Measurements from ENCODE around the gene UVRAG.
"Not testable (repeated sequence)": the region's sequence is repeated elsewhere in the genome, so short reads cannot be mapped to it uniquely, and the experiment has no call there.

UVRAG gene

DNA sequence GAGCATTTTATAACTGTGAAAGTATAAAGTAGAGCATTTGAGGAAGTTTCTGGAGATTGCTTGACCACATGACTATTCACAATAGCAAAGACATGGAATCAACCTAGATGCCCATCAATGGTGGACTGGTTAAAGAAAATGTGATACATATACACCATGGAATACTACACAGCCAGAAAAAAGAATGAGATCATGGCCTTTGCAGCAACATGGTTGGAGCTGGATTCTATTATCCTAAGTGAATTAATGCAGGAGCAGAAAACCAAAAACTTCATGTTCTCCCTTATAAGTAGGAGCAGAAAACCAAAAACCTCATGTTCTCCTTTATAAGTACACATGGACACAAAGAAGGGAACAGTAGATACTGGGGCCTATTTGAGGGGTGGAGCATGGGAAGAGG, 30.3 kb downstream of the UVRAG start:
- DNase-seq (ENCODE audit: low read depth), result no peak

DNA sequence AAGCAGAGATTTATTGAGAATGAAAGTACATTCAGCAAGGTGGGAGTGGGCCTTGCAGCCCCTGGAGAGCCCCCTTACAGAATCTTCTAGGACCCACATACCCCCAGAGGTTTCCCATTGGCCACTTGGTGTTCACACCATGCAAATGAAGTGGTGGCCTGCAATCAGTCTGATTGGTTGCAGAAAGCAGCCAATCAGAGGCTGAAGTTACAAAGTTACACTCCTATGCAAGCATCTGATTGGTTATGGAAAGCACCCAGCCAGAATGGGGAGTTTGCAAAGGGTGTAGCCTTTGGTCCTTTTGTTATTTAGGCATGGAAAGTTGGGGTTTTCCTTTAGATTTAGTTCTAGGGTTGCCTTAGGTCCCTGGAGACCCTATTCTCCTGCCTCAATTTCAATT, 34.9 kb downstream of the UVRAG start:
- DNase-seq (ENCODE audit: low read depth), result no peak

DNA sequence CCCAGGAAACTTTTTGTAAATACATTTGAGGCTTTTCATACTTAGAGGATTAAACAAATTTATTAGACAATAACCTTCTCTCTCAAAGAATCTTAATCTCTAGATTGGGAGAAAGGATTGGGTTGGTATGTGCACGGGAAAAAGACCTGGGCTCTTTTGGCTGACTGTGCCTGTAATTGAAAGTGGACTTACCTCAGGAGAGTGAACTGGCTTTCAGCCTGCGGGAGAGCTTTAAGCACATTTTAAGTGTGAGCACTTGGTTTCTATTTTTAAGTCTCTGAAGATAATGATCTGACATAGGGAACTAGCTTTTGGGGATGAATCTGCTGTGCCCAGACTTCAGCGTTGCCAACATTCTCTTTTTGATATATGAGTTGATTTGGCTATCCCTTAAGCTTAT, 35.8 kb downstream of the UVRAG start:
- no peak for DNase-seq (ENCODE audit: low read depth)

DNA sequence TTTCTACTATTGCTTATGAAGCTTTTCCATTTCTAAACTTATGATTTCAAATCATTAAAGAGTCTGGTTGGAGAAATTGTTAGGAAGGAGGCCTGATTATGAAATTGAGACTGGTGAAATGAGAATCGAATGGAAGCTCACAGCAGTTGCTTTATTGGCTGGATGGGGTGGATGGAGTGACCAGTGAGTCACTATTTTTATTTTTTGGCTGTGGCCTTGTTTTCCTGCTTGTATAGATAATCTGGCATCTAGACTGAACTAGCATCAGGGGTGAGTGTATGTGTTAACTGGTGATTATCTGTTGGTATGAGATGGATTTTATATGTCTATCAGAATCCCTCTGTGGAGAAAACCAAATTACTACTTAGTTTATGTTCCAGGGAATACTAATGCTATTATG, 36.2 kb downstream of the UVRAG start:
- no peak for DNase-seq (ENCODE audit: low read depth)

DNA sequence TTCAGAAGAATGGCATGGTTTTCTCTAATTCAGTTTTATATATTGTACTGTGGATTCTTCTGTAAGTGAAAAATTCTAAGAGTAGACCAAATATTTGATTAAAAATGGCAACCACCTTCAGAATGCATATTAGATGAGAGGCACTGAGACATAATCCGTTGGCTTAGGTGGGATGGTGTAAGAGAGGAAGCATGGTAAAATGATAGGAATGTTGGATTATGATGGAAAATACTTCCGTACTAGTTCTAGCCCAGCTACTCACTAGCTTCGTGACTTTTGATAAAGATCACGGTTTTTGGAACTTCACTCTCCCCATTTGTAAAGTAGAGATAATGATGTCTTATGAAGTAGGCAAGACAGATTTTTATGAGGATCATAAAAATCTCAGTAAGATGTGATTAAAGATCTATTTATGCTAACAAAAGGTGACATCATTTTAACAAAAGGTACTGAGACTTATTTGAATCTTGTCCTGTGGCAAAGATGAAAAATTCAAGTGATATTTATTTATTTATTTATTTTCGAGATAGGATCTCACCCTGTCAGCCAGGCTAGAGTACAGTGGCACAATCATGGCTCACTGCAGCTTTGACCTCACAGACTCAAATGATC, 37.5 kb downstream of the UVRAG start:
- DNase-seq (ENCODE audit: low read depth), result no peak

DNA sequence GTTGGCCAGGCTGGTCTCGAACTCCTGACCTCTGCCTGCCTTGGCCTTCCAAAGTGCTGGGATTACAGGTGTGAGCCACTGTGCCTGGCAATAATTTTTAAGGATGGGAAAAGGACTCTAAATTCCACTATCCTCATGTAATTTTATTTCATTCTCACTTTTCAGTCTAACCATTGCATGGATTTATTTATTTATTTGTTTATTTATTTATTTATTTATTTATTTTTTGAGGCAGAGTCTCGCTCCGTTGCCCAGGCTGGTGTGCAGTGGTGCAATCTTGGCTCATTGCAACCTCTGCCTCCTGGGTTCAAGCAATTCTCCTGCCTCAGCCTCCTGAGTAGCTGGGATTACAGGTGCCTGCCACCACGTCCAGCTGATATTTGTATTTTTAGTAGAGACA, 38.6 kb downstream of the UVRAG start:
- not testable (repeated sequence) for DNase-seq (ENCODE audit: low read depth)

DNA sequence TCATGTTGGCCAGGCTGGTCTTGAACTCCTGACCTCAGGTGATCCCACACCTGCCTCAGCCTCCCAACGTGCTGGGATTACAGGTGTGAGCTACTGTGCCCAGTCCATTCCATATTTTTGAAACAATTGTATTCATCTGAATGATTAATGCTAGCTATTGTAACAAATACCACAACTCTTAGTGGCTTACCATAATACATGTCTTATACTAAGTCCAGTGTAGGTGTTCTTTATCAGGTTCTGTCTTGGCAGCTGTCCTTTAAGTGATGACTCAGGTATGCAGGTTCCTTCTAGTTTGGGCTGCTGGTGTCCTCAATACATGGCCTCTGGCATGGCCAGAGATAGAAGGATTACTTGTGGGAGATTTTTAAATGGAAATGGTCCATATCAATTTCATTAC, 39.0 kb downstream of the UVRAG start:
- DNase-seq (ENCODE audit: low read depth), result no peak

DNA sequence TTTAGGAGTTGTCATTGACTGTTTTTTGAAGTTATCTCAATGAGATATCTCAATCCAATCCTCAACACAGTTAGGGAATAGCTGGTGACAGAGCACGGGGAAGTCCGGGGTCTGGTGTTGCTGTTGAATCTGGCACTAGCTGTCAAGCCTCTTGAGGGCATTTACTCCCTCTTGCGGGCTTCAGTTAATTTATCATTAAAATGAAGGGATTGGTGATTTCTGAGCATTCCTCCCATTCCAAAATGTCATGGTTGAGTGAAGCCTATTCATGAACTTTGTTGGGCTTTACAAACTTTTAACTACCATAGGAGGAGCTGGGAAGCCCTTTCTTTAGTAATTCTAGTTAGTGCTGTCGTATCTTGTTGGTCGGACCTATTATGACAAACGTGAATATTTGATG, 40.2 kb downstream of the UVRAG start:
- no peak for DNase-seq (ENCODE audit: low read depth)

DNA sequence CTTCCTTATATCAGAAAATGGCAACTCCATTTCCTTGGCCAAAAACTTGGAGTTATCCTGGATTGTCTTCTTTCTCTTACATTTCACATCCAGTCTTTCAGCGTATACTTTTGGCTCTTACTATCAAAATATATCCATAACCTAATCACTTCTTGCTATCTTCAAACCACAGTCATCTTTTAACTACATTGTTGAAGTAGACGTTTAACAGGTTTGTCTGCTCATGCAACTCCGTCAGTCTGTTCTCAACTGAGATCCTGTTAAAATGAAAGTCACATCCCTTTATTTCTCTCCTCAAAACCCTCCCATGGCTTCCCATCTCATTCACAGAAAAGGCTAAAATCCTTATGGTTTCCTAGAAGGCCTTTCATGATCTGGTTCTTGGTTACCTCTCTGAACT, 41.9 kb downstream of the UVRAG start:
- DNase-seq (ENCODE audit: low read depth), result no peak

DNA sequence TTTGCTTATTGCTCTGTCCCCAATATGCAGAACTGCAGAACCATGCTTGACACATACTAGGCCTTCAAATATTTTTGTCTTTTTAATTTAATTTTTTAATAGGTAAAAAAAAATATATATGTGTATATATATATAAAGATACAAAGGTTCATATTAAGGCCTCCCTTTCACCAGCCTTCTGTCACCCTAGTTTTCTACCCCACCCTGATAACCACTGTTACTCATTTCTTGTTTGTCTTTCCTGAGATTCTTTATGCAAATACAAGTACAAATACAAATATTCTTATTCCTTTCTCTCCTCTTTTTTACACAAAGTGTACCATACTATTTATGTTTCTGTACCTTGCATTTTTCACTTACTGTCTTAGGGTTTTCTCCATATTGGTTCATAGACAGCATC, 43.0 kb downstream of the UVRAG start:
- DNase-seq (ENCODE audit: low read depth), result no peak

DNA sequence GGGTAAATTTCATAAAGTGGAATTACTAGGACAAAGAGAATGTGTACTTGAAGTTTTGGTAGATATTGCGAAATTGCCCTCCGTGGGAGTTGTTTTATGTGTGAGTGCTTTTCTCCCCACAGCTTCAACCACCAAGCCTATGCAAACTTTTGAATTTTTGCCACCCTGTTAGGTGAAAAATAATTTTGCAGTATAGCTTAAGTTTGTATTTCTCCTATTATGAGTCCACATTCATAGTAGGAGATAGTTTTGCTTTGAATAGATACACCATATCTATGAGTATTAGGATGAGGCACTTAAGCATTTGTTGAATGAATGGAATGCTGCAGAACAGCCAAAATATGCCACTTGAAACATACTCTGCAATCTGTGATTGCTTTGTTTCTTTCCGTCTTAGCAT, 43.6 kb downstream of the UVRAG start:
- no peak for DNase-seq (ENCODE audit: low read depth)

DNA sequence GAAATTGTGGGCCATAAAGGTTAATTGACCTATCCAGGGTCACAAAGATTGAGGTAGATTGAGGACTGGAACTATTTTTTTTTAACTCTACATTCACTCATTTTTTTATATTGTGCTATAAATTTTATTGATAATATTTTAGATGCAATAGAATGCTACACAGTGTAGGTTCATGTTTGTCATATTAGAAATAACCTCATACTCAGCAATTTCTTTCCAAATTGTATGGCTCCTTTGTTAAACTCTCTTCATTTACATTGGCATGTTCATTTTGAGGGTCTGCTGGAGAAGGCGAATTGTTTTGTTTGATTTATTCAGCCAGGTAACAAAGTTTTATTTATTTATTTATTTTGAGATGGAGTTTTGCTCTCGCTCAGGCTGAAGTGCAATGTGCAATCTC, 44.6 kb downstream of the UVRAG start:
- DNase-seq (ENCODE audit: low read depth), result no peak

DNA sequence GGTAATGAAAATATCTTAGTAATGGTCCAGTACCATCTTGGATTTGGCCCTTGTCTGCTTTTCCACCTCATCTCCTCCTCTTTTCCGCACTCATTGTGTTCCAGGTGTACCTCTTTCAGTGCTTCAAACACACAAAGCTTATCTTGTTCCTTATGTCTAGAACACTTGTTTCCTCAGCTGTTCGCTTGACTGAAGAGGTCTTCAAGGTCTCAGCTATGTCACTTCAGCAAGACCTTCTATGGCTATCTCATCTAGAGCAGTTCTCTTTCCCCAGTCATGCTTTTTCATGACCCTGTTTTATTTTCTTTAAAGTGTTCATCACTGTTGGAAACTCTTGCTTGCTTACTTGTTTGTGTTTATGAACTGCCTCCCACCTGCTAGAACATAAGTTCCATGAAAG, 47.4 kb downstream of the UVRAG start:
- no peak for DNase-seq (ENCODE audit: low read depth)

DNA sequence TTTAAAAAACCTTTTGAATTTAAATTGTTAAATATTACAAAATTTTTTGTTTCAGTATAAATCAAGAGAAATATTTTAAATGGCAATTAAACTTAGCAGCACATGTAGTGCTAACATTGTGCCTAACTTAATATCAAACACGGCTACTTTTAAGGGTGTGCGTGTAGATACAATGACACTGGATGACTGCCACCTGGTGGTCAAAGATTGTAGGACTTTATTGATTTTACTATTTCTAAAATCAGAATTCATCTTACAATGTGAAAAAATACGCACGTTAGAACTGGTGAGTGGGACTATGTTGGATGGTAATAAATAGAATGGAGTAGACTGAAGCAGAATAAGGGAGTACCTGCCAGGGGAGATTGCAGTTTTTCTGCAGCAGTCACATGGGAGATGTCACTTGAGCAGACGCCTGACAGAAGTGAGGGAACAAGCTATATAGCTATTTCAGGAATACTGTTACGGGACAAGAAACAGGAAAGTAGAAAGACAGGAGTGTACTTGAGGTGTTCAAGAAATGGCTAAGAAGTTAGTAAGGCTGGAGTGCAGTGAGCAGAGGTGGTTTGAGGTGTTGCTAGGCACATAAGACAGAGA, 52.9 kb downstream of the UVRAG start:
- DNase-seq (ENCODE audit: low read depth), result peak; percentile 38

DNA sequence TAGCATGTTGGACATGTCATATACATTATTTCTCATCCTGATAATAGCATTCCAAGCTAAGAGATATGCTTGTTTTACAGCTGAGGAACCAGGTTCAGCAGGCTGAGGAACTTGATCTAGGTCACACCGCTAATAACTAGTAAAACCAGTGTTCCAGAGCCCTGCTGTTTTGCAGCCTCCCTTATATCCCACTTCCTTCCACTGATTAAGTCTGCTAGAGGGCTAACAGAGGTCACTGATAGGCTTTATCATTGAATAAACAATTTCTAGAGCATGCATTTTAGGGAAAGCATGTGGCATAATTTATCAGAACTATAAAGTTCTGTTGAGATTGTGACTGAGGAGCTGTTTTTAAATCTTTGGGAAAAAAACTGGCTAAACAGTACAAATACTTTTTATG, 54.0 kb downstream of the UVRAG start:
- DNase-seq (ENCODE audit: low read depth), result no peak

DNA sequence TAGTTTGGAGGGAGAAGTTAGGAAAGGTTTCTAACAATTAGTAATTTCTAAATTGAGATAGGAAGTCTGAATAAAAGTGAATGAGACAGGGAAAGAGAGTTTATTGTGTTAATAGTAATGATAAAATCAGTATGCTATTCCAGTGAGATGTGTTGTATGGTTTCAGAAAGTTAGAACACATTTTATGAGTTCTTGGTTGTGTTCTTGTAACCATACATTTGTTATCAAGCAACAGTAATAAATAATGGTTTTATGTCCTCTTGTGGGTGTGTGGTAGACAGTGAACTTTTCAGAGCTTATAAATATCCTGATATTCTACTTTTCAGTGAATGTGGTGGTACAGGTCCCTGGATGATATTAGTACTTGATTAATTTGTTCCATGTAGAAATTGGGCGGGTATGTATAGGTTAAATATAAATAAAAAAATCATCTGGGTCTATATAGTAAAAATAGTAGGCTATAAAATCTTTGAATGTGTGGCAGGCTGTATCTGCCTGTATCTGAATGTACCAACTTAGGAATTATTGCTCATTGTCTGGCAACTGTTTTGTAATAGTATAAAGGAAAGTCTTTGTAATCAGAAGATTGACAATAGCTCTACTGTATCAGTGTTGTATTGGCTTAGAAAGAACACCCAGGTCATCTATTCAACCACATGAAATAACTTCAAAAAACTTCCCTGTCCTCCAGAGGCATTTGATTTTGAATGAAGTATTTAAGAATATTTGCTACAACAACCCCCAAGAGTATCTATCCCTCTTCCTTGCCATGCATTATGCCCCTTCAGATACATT, 54.8 kb downstream of the UVRAG start:
- no peak for DNase-seq (ENCODE audit: low read depth)

DNA sequence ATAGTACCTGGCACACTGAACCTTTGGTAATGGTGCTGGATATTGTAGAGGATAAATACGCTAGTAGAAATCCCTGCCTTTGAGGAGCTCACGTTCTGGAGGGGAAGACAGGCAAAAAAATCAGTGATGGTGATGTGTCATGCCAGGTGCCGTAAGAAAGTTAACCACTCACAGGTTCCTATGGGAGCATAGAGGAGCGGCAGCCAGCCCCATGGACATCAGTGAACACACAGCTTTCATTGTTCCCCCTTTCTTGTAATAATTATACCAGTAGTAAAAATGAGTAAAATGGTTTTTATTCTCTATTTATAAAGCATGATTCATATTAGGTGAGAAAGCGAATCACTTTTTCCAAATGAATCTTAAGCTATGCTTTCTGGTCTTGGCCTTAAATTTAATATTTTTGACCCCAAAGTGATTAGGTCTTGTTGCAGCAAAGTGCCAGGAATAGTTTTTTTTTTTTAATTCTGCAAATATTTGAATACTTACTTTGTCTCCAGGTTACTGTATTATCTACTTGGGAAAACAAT, 57.9 kb downstream of the UVRAG start:
- DNase-seq (ENCODE audit: low read depth), result no peak

DNA sequence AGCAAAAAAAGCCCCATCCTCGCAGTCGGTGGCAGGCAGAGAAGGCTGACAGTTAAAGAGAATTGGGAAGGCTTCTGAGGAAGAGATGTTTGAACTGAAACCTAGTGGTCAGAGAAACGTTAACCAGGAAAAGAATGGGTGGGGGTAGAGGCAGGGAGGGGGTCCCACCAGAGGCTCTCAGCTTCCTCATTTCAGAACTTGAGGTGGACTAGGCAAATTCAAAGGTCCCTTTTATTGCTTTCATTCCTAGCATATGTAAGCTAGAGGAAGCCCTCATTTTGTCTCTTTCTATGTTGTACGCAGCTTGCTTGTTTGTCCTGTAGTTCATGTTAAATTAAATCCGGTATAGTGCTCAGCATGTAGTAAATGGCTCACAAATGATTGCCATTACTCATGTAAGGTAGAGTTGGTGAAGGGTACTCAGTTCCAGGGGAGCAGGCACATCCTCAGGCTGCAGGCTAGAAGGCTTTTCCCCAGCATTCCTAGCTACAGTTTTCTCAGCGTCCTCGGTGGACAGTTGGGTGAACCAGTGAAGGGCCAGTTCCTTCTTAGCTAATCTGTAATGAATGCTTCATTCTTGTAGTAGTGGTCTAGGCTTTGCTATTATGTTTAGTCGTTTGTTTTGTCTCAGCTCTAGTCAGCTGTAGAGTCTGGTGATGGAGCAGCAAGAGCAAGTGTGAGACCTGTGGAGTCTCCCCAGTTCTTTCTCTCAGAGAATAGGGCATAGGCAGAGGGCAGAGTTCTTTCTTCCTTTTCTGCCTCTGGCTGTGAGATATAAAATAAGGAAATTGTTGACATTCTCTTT, 58.6 kb downstream of the UVRAG start:
- DNase-seq (ENCODE audit: low read depth), result no peak

DNA sequence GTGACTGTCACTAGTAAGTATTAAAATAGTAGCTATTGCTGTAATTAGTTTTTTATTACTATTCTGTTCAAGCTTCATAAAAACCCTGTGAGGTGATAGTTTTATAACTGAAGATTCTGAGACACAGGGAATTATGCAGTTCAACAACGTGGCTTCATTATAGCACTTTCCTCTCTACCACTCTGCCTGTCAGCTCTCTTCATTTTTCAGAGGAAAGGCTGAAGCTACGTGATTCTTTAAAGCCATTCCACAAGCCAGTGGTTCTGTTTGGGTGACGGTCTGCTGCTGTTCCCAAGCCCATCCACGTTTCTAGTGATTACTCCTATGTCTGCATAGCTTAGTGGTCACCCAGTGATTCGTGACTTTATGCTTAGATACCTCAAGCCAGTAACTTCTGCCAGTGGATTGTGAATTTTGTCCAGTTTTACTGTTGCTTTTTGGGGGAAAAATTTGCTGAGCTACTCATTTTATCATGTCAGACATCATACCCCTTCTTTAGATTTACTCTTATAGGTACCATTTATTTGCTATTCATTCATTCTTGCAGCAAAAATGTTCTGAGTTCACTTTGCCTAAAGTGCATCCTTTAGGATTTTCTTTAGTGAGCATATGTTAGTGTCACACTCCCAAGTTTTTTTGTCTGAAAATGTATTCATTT, 59.8 kb downstream of the UVRAG start:
- DNase-seq (ENCODE audit: low read depth), result no peak

DNA sequence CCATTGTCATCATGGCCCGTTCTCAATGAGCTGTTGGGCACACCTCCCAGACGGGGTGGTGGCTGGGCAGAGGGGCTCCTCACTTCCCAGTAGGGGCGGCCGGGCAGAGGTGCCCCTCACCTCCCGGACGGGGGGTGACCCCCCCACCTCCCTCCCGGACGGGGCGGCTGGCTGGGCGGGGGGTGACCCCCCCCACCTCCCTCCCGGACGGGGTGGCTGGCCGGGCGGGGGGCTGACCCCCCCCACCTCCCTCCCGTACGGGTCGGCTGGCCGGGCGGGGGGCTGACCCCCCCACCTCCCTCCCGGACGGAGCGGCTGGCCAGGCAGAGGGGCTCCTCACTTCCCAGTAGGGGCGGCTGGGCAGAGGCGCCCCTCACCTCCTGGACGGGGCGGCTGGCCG, 62.3 kb downstream of the UVRAG start:
- not testable (repeated sequence) for DNase-seq (ENCODE audit: low read depth)

DNA sequence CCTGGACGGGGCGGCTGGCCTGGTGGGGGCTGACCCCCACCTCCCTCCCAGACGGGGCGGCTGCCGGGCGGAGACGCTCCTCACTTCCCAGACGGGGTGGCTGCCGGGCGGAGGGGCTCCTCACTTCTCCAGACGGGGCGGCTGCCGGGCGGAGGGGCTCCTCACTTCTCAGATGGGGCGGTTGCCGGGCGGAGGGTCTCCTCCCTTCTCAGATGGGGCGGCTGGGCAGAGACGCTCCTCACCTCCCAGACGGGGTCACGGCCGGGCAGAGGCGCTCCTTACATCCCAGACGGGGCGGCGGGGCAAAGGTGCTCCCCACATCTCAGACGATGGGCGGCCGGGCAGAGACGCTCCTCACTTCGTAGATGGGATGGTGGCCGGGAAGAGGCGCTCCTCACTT, 62.9 kb downstream of the UVRAG start:
- not testable (repeated sequence) for DNase-seq (ENCODE audit: low read depth)

DNA sequence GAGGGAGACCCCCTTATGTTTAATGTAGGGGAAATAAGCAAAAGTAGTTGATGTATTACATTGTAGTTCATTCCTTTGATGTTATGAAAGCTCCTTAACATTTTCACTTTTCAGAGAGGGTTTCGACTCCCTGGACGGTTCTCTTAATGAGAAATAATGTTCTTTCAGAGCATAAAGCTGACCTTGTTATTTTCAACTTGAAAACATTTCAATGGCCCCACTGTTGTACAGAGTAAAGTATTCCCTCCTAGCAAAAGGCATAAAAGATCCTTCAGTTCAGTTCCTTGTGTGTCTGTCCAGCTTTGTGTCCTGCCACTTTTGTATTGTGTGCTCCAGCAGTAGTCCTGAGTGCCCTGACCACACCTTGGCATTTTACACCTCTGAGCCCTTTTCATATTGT, 63.9 kb downstream of the UVRAG start:
- DNase-seq (ENCODE audit: low read depth), result no peak
